GM18526 (cell line): ENCODE results near the gene ZNF584.
A peak's percentile ranks its signal among the peaks of the same experiment; 100 is the strongest.

ENCODE experiments used
- POLR2A ChIP-seq: IDR thresholded peaks from 3 replicates; pipeline ENCODE4 v1.6.1; 2011; ENCODE audit not compliant: insufficient read length; ENCODE audit errors: extremely low read depth

The ZNF584 gene

DNA sequence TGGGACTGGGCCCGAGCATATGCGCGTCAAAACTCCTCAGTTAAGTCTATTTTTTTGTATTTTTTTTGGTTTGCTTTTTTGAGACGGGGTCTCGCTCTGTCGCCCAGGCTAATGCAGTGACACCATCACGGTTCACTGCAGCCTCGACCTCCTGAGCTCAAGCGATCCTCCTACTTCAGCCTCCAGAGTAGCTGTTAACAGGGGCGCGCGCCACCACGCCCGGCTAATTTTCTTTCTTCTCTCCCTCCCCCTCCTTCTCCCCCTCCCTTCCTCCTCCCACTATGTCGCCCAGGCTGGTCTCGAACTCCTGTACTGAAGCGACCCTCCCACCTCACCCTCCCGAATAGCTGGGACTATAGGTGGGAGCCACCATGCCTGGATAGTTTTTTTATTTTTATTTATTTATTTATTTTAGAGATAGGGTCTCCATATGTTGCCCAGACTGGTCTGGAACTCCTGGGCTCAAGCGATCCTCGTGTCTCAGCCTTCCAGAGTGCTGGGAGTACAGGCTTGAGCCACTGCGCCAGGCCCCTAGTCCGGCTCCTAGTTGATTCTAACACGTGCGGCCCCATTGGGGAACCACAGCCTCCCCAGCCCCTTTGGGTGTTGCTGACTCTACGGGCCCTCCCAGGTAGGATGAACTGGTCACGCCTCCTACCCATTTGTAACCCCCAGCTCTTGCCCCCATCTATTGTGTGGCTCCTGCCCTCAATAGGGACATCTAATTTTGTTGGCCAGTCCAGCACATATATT lies 26.8 kb upstream of the ZNF584 start:
- TF ChIP-seq POLR2A, result no peak

GRCh38 chr19:58382997-58383603 lies 25.3 kb upstream of the ZNF584 start:
- no peak for TF ChIP-seq POLR2A

- no peak for TF ChIP-seq POLR2A
These were observed 23.0 kb upstream of the ZNF584 start for GRCh38 chr19:58385313-58385890.

GRCh38 chr19:58385891-58386575 lies 22.4 kb upstream of the ZNF584 start:
- peak; percentile 37 for TF ChIP-seq POLR2A

- peak; percentile 98 for TF ChIP-seq POLR2A
These were observed 21.7 kb upstream of the ZNF584 start, which contains the start of gene RPS5 for GRCh38 chr19:58386576-58387337. Gene RPS5 (plus strand): TSS chr19:58387269. CDS start chr19:58388138, 869 bp downstream.

GRCh38 chr19:58387338-58388174 lies 20.9 kb upstream of the ZNF584 start:
- TF ChIP-seq POLR2A, result no peak

GRCh38 chr19:58388175-58388526 lies 20.3 kb upstream of the ZNF584 start:
- no peak for TF ChIP-seq POLR2A

DNA sequence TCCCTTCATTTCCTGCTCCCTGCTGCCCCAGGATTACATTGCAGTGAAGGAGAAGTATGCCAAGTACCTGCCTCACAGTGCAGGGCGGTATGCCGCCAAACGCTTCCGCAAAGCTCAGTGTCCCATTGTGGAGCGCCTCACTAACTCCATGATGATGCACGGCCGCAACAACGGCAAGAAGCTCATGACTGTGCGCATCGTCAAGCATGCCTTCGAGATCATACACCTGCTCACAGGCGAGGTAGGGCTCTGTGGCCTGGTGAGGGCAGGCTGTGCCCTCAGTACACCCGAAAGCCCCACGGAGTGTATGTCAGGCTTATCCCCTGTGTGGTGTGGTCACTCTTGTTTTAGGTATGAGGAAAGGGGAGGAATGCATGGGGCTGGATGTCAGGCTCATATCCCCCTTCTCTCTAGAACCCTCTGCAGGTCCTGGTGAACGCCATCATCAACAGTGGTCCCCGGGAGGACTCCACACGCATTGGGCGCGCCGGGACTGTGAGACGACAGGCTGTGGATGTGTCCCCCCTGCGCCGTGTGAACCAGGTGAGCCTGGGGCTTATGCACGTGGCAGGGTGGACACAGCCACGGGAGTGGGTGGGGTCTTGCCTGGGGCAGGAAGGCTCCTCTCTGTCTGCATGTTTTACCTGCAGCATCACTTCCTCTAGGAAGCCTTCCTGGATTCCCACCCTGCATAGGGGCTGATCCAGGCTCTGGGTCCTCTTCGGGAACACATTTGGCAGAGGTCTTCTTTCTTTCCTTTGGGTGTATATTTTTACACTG lies 15.3 kb upstream of the ZNF584 start:
- TF ChIP-seq POLR2A, result no peak

DNA sequence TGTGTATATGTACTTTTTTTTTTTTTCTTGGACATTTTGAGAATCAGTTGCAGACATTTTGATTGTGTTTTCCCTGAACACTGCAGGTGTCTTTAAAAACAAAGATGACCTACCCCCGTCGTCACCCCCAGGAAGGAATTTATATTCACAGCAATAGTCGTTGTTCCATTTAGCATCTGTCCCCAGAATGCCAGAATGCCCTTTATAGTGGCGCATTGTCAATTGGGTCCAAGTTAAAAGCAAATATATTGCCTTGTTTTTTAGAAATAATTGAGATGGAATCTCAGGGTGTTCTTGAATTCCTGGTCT lies 14.8 kb upstream of the ZNF584 start:
- TF ChIP-seq POLR2A, result no peak

DNA sequence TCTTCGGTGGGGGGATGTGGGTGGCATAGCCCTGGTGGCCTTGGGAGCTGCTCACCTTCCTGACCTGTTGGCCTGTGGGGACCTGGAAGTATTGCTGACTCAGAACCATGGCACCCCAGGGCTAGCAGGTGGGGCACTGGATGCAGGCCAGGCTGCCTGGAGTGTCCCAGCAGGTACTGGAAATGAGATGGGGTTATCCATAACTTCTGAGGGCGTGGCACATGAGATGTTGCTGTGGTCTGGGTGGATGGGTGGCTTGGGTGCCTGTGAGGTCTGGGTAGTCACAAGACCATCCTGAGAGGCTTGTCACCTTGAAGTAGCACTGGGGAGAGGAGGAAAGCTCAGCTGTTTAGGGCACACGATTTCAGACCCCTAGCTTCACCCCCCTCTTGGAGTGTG lies 13.6 kb upstream of the ZNF584 start:
- no peak for TF ChIP-seq POLR2A

DNA sequence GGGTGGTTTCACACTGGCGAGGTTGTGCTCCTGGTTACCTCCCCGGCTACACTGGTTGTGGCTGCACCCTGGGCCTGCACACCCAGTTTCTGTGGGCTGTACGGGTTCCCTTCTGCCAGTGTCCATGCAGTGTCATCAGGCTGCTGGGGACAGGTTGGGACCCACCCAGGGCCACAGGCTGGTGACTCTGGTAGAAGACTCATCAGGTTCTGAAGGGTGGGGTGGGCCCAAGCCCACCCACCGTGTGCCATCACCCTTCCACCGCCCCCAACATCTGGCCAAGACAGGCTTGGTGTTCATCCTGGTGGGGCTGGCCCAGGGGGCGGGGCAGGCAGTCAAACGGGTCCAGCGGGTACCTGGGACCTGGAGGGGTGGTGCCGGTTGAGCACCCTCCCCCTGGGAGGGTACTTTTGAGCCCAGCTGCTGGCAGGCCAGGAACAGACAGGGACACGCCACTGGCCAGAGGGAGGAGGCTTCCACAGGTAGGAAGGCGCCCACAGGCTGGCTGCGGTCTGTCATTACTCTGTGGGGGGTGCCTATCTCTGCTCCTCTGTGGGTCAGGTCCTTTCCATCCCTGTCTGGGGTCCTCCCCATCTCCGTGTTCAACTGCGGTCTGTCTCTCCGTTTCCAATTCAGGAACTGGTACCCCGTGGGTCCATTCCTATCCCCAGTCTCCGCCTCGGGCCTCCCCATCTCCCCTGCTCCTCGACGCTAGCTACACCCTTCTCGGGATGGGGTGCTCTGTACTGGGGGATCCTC lies 13.1 kb upstream of the ZNF584 start, which contains the start of gene RNF225:
Gene RNF225 (plus strand): TSS at position 437 of the 759 bp plus-strand sequence. CDS start 434 bp downstream, outside the sequence.
- peak; percentile 18 for TF ChIP-seq POLR2A

- TF ChIP-seq POLR2A, result no peak
These were observed 12.3 kb upstream of the ZNF584 start for GRCh38 chr19:58395979-58396627.
